A549 (cell line): ENCODE data around the gene TMEM80. TPM values are rescaled to one million over a fixed set of nuclear protein-coding genes. Genes with fewer than 3 reads are reported as not detected.

Source experiments
- ATAC-seq, 2 experiments: fragments of 200-7000 bp in 1 of 2; fragments of >200 bp in 1 of 2; cut with Nextera tagmentation in 1 of 2; cut with Tn5 transposase in 1 of 2; 3 replicates each; pipeline versions ENCODE4 v1.8.0 to v1.9.1; 2018 to 2020; ENCODE audit warnings: mild to moderate bottlenecking in 1 of 2, moderate library complexity in 1 of 2
- CTCF ChIA-PET: fragments of 300-600 bp; sonication (Branson Sonifier 250); formaldehyde crosslinking; extraction: SDS; loops from one replicate; lab custom pipeline; 2021; ENCODE audit warnings: antibody characterized with exemption, inconsistent platforms; lab: Yijun Ruan, JAX
- POLR2A ChIA-PET: fragments of 350-600 bp; formaldehyde crosslinking; extraction: SDS; loops from one replicate; lab custom pipeline; 2021; ENCODE audit warnings: antibody characterized with exemption, inconsistent platforms; lab: Yijun Ruan, JAX
- DNase-seq, 2 experiments: peaks; one replicate each; pipeline versions ENCODE4 v3.0.0 to v3.0.0-alpha.2; 2011 to 2016; ENCODE audit warnings: low read depth in 1 of 2, low spot score in 1 of 2
- FAIRE-seq: peaks from 2 replicates; lab custom pipeline; 2011; peaks lifted over from hg19 to GRCh38; lab: Jason Lieb, UNC
- H3K27ac ChIP-seq, 2 experiments: fragments of >200 bp; sonication (Bioruptor Twin); formaldehyde crosslinking; 3 replicates each; pipeline ENCODE4 v1.5.1; 2016 to 2017
- H3K4me1 ChIP-seq: fragments of >200 bp; sonication (Bioruptor Twin); formaldehyde crosslinking; 3 replicates; pipeline ENCODE4 v1.6.1; 2016
- H3K4me2 ChIP-seq: fragments of >200 bp; sonication (Bioruptor Twin); formaldehyde crosslinking; 3 replicates; pipeline ENCODE4 v1.6.1; 2016
- H3K4me3 ChIP-seq: fragments of >200 bp; sonication (Bioruptor Twin); formaldehyde crosslinking; 3 replicates; pipeline ENCODE4 v1.5.1; 2016
- H3K9me3 ChIP-seq: fragments of >200 bp; sonication (Bioruptor Twin); formaldehyde crosslinking; 3 replicates; pipeline ENCODE4 v1.6.1; 2016
- CHD4 ChIP-seq: fragments of 200-600 bp; sonication (generic); IDR thresholded peaks from 2 replicates; pipeline ENCODE4 v1.6.1; 2016; ENCODE audit warnings: antibody characterized with exemption, mild to moderate bottlenecking, borderline replicate concordance
- EHF ChIP-seq: fragments of 250-450 bp; sonication (Bioruptor Pico); IDR thresholded peaks from 2 replicates; pipeline ENCODE4 v1.5.0; 2020; ENCODE audit warnings: mild to moderate bottlenecking
- ESRRA ChIP-seq: fragments of 150-350 bp; IDR thresholded peaks from 2 replicates; pipeline ENCODE4 v1.6.1; 2014; ENCODE audit warnings: mild to moderate bottlenecking, low read length, borderline replicate concordance
- FOSB ChIP-seq: fragments of 250-450 bp; sonication (Bioruptor Pico); IDR thresholded peaks from 2 replicates; pipeline ENCODE4 v1.5.0; 2020; ENCODE audit warnings: mild to moderate bottlenecking, moderate library complexity
- HOXA7 ChIP-seq: fragments of 250-450 bp; sonication (Bioruptor Pico); IDR thresholded peaks from 2 replicates; pipeline ENCODE4 v1.5.0; 2020; ENCODE audit warnings: mild to moderate bottlenecking, moderate library complexity
- HOXB13 ChIP-seq: fragments of 250-450 bp; sonication (Bioruptor Pico); IDR thresholded peaks from 2 replicates; pipeline ENCODE4 v1.5.0; 2020; ENCODE audit warnings: low read depth, mild to moderate bottlenecking, moderate library complexity
- HOXB5 ChIP-seq: fragments of 250-450 bp; sonication (Bioruptor Pico); IDR thresholded peaks from 2 replicates; pipeline ENCODE4 v1.5.0; 2020; ENCODE audit warnings: mild to moderate bottlenecking, moderate library complexity
- JUN ChIP-seq, 2 experiments: fragments of >200 bp; sonication (Bioruptor Twin); formaldehyde crosslinking; IDR thresholded peaks; 2 replicates in 1 of 2; 3 replicates in 1 of 2; pipeline ENCODE4 v1.6.1; 2016 to 2017
- KDM5A ChIP-seq: fragments of 200-600 bp; sonication (generic); IDR thresholded peaks from 2 replicates; pipeline ENCODE4 v1.6.1; 2016; ENCODE audit warnings: antibody characterized with exemption, mild to moderate bottlenecking
- MAFK ChIP-seq: fragments of 450-650 bp; IDR thresholded peaks from 2 replicates; pipeline ENCODE4 v1.6.1; 2014; ENCODE audit not compliant: partially characterized antibody
- MYC ChIP-seq: IDR thresholded peaks from 2 replicates; pipeline ENCODE4 v1.6.1; 2012; ENCODE audit warnings: mild to moderate bottlenecking, inconsistent platforms, low read length, improper control_type of control experiment, borderline replicate concordance
- NFE2L2 ChIP-seq: fragments of 150-350 bp; conservative IDR thresholded peaks from 2 replicates; pipeline ENCODE4 v1.6.1; 2014; ENCODE audit warnings: low read length
- NR3C1 ChIP-seq: fragments of >200 bp; sonication (Bioruptor Twin); formaldehyde crosslinking; IDR thresholded peaks from 3 replicates; pipeline ENCODE4 v1.6.1; 2017
- PHF8 ChIP-seq: fragments of 200-600 bp; sonication (generic); IDR thresholded peaks from 2 replicates; pipeline ENCODE4 v1.6.1; 2016; ENCODE audit warnings: low read depth, mild to moderate bottlenecking, antibody characterized with exemption, moderate library complexity, borderline replicate concordance
- POLR2AphosphoS2 ChIP-seq: conservative IDR thresholded peaks from 2 replicates; pipeline ENCODE4 v1.6.1; 2012; ENCODE audit warnings: low read length, improper control_type of control experiment, inconsistent platforms
- RAD21 ChIP-seq, 2 experiments: fragments of >200 bp in 1 of 2; sonication (Bioruptor Twin) in 1 of 2; formaldehyde crosslinking in 1 of 2; IDR thresholded peaks in 1 of 2; conservative IDR thresholded peaks in 1 of 2; 2 replicates in 1 of 2; 3 replicates in 1 of 2; pipeline ENCODE4 v1.6.1; 2012 to 2018; ENCODE audit warnings: inconsistent platforms in 1 of 2
- RARB ChIP-seq: fragments of 250-450 bp; sonication (Bioruptor Pico); IDR thresholded peaks from 2 replicates; pipeline ENCODE4 v1.8.0; 2021; ENCODE audit warnings: mild to moderate bottlenecking, moderate library complexity
- RNF2 ChIP-seq: fragments of 200-600 bp; sonication (generic); IDR thresholded peaks from 2 replicates; pipeline ENCODE4 v1.6.1; 2016; ENCODE audit warnings: low read depth, mild to moderate bottlenecking, antibody characterized with exemption, moderate library complexity, borderline replicate concordance
- SMC3 ChIP-seq: fragments of >200 bp; sonication (Bioruptor Twin); formaldehyde crosslinking; IDR thresholded peaks from 3 replicates; pipeline ENCODE4 v1.6.1; 2018; ENCODE audit warnings: inconsistent platforms
- SREBF2 ChIP-seq: fragments of 450-650 bp; IDR thresholded peaks from 2 replicates; pipeline ENCODE4 v1.6.1; 2014; ENCODE audit warnings: mild to moderate bottlenecking, moderate library complexity
- TP53 ChIP-seq: fragments of 250-450 bp; sonication (Bioruptor Pico); IDR thresholded peaks from 2 replicates; pipeline ENCODE4 v1.5.0; 2021; ENCODE audit warnings: mild to moderate bottlenecking, moderate library complexity
- ZC3H11A ChIP-seq: fragments of 450-650 bp; IDR thresholded peaks from 2 replicates; pipeline ENCODE4 v1.6.1; 2014; ENCODE audit warnings: antibody characterized with exemption, mild to moderate bottlenecking
- ZFP36 ChIP-seq: fragments of 450-650 bp; IDR thresholded peaks from 2 replicates; pipeline ENCODE4 v1.6.1; 2014; ENCODE audit warnings: borderline replicate concordance; ENCODE audit not compliant: partially characterized antibody
- ZSCAN20 ChIP-seq: fragments of 250-450 bp; sonication (Bioruptor Pico); IDR thresholded peaks from 2 replicates; pipeline ENCODE4 v1.8.0; 2022; ENCODE audit warnings: mild to moderate bottlenecking, moderate library complexity
- WGBS: methylation state at CpG from one replicate; pipeline ENCODE4 v1.1.6; 2017; ENCODE audit errors: missing lambda C conversion rate; 5-methylcytosine and 5-hydroxymethylcytosine counted together
- polyA plus RNA-seq, 4 experiments: library from polyadenylated mRNA; depleted of rRNA in 3 of 4; stranded (reverse); fragments of >200 nt; fragmentation: RNase III in 1 of 4; extraction: RNeasy Plus Mini Kit Qiagen cat#74134 plus additional on column Dnase treatment in 1 of 4; gene quantifications; 2 replicates in 3 of 4; 3 replicates in 1 of 4; pipeline ENCODE4 v1.2.3, GENCODE V29; 2011 to 2017
- TF ChIP-seq, protein P1 (sequence below): fragments of 450-650 bp; IDR thresholded peaks from 2 replicates; pipeline ENCODE4 v1.6.1; 2014; ENCODE audit warnings: antibody characterized with exemption
- TF ChIP-seq, protein P2 (sequence below): IDR thresholded peaks from 2 replicates; pipeline ENCODE4 v1.6.1; 2012; ENCODE audit warnings: low read depth, borderline replicate concordance
- TF ChIP-seq, protein P3 (sequence below): fragments of 150-350 bp; IDR thresholded peaks from 2 replicates; pipeline ENCODE4 v1.6.1; 2014; ENCODE audit warnings: low read depth, mild to moderate bottlenecking, low read length
- TF ChIP-seq, protein P4 (sequence below): fragments of >200 bp; sonication (Bioruptor Twin); formaldehyde crosslinking; IDR thresholded peaks from 3 replicates; pipeline ENCODE4 v1.6.1; 2016

The TMEM80 gene
- polyA plus RNA-seq, 2 of the 4 experiments (the other 2 are of a cell fraction): 10.8 to 15.2 TPM

DNA sequence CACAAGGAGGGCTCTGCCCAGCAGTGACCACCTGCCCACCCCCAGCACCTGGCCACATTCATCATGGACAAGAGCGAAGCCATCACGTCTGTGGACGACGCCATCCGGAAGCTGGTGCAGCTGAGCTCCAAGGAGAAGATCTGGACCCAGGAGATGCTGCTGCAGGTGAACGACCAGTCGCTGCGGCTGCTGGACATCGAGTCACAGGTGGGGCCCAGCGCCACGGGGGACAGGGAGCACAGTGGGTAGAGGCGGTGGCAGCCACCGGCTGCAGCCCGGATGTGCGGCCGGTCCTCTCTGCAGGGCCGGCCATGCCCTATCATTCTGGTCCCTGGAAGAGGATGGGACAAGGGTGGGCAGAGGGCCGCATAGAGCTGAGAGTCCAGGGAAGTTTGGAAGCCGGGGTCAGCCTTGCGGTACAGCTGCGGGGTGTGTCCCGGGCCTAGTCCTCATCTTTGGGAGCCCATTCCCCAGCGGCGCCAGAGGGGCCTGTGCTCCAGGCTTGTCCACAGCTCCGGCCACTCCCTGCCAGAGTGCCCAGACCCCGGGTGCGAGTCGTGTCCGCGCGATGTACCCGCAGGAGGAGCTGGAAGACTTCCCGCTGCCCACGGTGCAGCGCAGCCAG is 24.5 kb downstream of the TMEM80 start:
- Histone ChIP-seq H3K4me2 (no peak overlapping the region), H3K27ac (no peak overlapping the region), H3K9me3 (no peaks in the 10 kb centered on the region), H3K4me1 (peaks cover 10% of the 10 kb centered on the region; the same call in 1 of the 3 replicates), H3K4me3 (no peak overlapping the region)
- DNase-seq: no peak
- no peak for FAIRE-seq
- ChIA-PET CTCF (interaction anchor here (0.6 to 20.1 kb wide), 5 partner anchors 8 to 59 kb away, joined by 3 to 599 read pairs (median 30); partner anchors contain the start of genes DEAF1, EPS8L2 and TMEM80), POLR2A (interaction anchor here (0.9 to 2.1 kb wide), 2 partner anchors 15 to 24 kb away, joined by 3 to 7 read pairs; partner anchors contain the start of genes DEAF1 and TMEM80)
- no peak for TF ChIP-seq CHD4
- TF ChIP-seq NR3C1: no peak
- TF ChIP-seq SMC3: no peak
- no peak for TF ChIP-seq PHF8
- no peak for TF ChIP-seq HOXB13 (CRISPR knock-in tag)
- TF ChIP-seq MYC: no peak
- TF ChIP-seq EHF: no peak
- TF ChIP-seq JUN (IDR thresholded peaks at IDR 0.05): no peak
- TF ChIP-seq MAFK: no peak
- TF ChIP-seq FOSB (CRISPR knock-in tag): no peak
- TF ChIP-seq ZFP36: no peak
- TF ChIP-seq ESRRA: no peak
- no peak for TF ChIP-seq RAD21 (conservative IDR thresholded peaks at IDR 0.05 in 1 of 2, IDR thresholded peaks at IDR 0.05 in 1 of 2)
- no peak for TF ChIP-seq HOXB5 (CRISPR knock-in tag)
- no peak for TF ChIP-seq NFE2L2
- TF ChIP-seq KDM5A: no peak
- ATAC-seq: no peak
- 93% methylated on average over 33 of the region's 35 CpGs for WGBS

DNA sequence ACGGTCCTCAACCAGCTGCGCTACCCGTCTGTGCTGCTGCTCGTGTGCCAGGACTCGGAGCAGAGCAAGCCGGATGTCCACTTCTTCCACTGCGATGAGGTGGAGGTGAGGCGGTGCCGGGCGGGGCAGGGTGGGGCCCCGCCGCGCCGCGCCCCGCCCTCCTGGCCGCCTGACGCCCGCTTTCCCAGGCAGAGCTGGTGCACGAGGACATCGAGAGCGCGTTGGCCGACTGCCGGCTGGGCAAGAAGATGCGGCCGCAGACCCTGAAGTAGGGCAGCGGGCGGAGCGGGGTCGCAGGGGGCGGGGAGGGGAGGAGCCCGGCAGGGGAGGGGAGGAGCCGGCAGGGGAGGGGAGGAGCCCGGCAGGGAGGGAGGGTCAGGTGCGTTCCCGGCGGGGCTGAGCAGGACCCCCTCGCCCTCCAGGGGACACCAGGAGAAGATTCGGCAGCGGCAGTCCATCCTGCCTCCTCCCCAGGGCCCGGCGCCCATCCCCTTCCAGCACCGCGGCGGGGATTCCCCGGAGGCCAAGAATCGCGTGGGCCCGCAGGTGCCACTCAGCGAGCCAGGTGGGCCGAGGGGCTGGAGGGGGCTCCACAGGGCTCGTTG is 25.1 kb downstream of the TMEM80 start:
- Histone ChIP-seq H3K4me3 (no peak overlapping the region), H3K27ac (no peak overlapping the region), H3K4me1 (peaks cover 15% of the 10 kb centered on the region; the same call in 1 of the 3 replicates), H3K9me3 (no peaks in the 10 kb centered on the region), H3K4me2 (no peak overlapping the region)
- FAIRE-seq: no peak
- TF ChIP-seq POLR2AphosphoS2 (no peak), ZC3H11A (no peak)
- TF ChIP-seq, protein P1, sequence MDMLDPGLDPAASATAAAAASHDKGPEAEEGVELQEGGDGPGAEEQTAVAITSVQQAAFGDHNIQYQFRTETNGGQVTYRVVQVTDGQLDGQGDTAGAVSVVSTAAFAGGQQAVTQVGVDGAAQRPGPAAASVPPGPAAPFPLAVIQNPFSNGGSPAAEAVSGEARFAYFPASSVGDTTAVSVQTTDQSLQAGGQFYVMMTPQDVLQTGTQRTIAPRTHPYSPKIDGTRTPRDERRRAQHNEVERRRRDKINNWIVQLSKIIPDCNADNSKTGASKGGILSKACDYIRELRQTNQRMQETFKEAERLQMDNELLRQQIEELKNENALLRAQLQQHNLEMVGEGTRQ: no peak
- POLR2A ChIA-PET: interaction anchor here (2.1 kb wide), 1 partner anchor 25 kb away, joined by 7 read pairs; the partner anchor contains the start of genes DEAF1 and TMEM80
- DNase-seq: no peak
- WGBS: 90% methylated on average over 21 of the region's 53 CpGs
- no peak for ATAC-seq
- CTCF ChIA-PET: interaction anchor here (0.6 to 20.1 kb wide), 8 partner anchors 8 to 166 kb away, joined by 3 to 599 read pairs (median 14); partner anchors contain the start of genes DEAF1, EPS8L2 and TMEM80

DNA sequence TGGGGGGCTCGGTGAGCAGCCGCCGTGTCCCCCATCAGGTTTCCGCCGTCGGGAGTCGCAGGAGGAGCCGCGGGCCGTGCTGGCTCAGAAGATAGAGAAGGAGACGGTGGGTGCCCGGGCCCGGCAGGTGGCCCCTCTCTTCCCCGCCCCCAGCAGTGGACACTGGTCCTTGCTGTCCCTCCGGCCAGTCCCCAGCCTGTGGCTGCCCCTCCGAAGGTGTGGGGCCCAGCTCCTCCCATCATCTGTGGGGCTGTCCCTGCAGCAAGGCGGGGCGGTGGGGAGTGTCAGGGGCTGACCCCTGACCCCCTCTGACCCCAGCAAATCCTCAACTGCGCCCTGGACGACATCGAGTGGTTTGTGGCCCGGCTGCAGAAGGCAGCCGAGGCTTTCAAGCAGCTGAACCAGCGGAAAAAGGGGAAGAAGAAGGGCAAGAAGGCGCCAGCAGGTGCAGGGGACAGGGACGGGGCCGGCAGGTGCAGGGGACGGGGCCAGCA is 25.7 kb downstream of the TMEM80 start:
- DNase-seq (no peak), FAIRE-seq (no peak), ATAC-seq (no peak)
- Histone ChIP-seq H3K27ac (no peak overlapping the region), H3K4me2 (no peak overlapping the region), H3K9me3 (no peaks in the 10 kb centered on the region), H3K4me3 (no peak overlapping the region), H3K4me1 (peaks cover 21% of the 10 kb centered on the region)
- CTCF ChIA-PET: interaction anchor here (1.3 to 20.1 kb wide), 7 partner anchors 20 to 167 kb away, joined by 3 to 599 read pairs (median 22); partner anchors contain the start of genes DEAF1, EPS8L2 and TMEM80
- POLR2A ChIA-PET: interaction anchor here (2.1 kb wide), 1 partner anchor 26 kb away, joined by 7 read pairs; the partner anchor contains the start of genes DEAF1 and TMEM80
- 88% methylated on average over 15 of the region's 28 CpGs for WGBS
- TF ChIP-seq TP53 (CRISPR knock-in tag) (no peak), EHF (no peak), HOXA7 (CRISPR knock-in tag) (no peak), HOXB13 (CRISPR knock-in tag) (no peak), HOXB5 (CRISPR knock-in tag) (no peak), SREBF2 (no peak), RNF2 (no peak), RARB (CRISPR knock-in tag) (no peak), ZSCAN20 (CRISPR knock-in tag) (no peak)
- TF ChIP-seq, protein P2, sequence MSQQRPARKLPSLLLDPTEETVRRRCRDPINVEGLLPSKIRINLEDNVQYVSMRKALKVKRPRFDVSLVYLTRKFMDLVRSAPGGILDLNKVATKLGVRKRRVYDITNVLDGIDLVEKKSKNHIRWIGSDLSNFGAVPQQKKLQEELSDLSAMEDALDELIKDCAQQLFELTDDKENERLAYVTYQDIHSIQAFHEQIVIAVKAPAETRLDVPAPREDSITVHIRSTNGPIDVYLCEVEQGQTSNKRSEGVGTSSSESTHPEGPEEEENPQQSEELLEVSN: no peak
- TF ChIP-seq, protein P3, sequence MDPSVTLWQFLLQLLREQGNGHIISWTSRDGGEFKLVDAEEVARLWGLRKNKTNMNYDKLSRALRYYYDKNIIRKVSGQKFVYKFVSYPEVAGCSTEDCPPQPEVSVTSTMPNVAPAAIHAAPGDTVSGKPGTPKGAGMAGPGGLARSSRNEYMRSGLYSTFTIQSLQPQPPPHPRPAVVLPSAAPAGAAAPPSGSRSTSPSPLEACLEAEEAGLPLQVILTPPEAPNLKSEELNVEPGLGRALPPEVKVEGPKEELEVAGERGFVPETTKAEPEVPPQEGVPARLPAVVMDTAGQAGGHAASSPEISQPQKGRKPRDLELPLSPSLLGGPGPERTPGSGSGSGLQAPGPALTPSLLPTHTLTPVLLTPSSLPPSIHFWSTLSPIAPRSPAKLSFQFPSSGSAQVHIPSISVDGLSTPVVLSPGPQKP: no peak
- TF ChIP-seq, protein P4, sequence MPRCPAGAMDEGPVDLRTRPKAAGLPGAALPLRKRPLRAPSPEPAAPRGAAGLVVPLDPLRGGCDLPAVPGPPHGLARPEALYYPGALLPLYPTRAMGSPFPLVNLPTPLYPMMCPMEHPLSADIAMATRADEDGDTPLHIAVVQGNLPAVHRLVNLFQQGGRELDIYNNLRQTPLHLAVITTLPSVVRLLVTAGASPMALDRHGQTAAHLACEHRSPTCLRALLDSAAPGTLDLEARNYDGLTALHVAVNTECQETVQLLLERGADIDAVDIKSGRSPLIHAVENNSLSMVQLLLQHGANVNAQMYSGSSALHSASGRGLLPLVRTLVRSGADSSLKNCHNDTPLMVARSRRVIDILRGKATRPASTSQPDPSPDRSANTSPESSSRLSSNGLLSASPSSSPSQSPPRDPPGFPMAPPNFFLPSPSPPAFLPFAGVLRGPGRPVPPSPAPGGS: no peak
